HepG2 (cell line): ENCODE measurements around the gene NSF. TPM values are rescaled to one million over a fixed set of nuclear protein-coding genes. Genes with fewer than 3 reads are reported as not detected.

Experiments used
- ASH2L ChIP-seq: fragments of 300-600, 200-600 bp; sonication (generic); IDR thresholded peaks from 2 replicates; pipeline ENCODE4 v1.7.0; 2017; ENCODE audit warnings: low read depth, mild to moderate bottlenecking, moderate library complexity, mixed read lengths, low read length; ENCODE audit not compliant: insufficient read length
- CC2D1A ChIP-seq: sonication (generic); formaldehyde crosslinking; IDR thresholded peaks from 2 replicates; pipeline ENCODE4 v1.8.1; 2023; ENCODE audit warnings: mild to moderate bottlenecking, missing genetic modification reagents
- HOXA7 ChIP-seq: sonication (generic); formaldehyde crosslinking; IDR thresholded peaks from 2 replicates; pipeline ENCODE4 v1.8.1; 2022; ENCODE audit warnings: mild to moderate bottlenecking, missing genetic modification reagents, moderate library complexity
- NAIF1 ChIP-seq: sonication (generic); formaldehyde crosslinking; IDR thresholded peaks from 2 replicates; pipeline ENCODE4 v1.5.0; 2020; ENCODE audit warnings: mild to moderate bottlenecking, missing genetic modification reagents, borderline replicate concordance
- PHB2 ChIP-seq: fragments of 450-650 bp; IDR thresholded peaks from 2 replicates; pipeline ENCODE4 v1.6.1; 2018; ENCODE audit not compliant: partially characterized antibody
- POLR2G ChIP-seq: fragments of 200-400 bp; formaldehyde crosslinking; IDR thresholded peaks from 2 replicates; pipeline ENCODE4 v1.6.1; 2018; ENCODE audit warnings: mild to moderate bottlenecking, low read depth, low read length, moderate library complexity
- REL ChIP-seq: sonication (generic); formaldehyde crosslinking; conservative IDR thresholded peaks from 2 replicates; pipeline ENCODE4 v1.8.0; 2022; ENCODE audit warnings: mild to moderate bottlenecking, missing genetic modification reagents, moderate library complexity
- SRSF1 ChIP-seq: fragments of 200-400 bp; formaldehyde crosslinking; optimal IDR thresholded peaks from 2 replicates; pipeline ENCODE3; 2017; ENCODE audit warnings: mild to moderate bottlenecking, low read depth, low read length, moderate library complexity
- STAT5B ChIP-seq: sonication (generic); formaldehyde crosslinking; IDR thresholded peaks from 2 replicates; pipeline ENCODE4 v1.4.0; 2020; ENCODE audit warnings: missing genetic modification reagents
- TARDBP ChIP-seq: sonication (generic); formaldehyde crosslinking; IDR thresholded peaks from 2 replicates; pipeline ENCODE4 v1.8.0; 2022; ENCODE audit warnings: mild to moderate bottlenecking, missing genetic modification reagents
- TBX2 ChIP-seq: sonication (generic); formaldehyde crosslinking; IDR thresholded peaks from 2 replicates; pipeline ENCODE4 v1.5.0; 2020; ENCODE audit warnings: missing genetic modification reagents, mild to moderate bottlenecking, borderline replicate concordance
- ZFP36L2 ChIP-seq: sonication (generic); formaldehyde crosslinking; IDR thresholded peaks from 2 replicates; pipeline ENCODE4 v1.4.0; 2020; ENCODE audit warnings: missing genetic modification reagents
- ZNF615 ChIP-seq: sonication (generic); formaldehyde crosslinking; IDR thresholded peaks from 2 replicates; pipeline ENCODE4 v1.5.0; 2020; ENCODE audit warnings: mild to moderate bottlenecking, missing genetic modification reagents, borderline replicate concordance
- polyA plus RNA-seq, 8 experiments: library from polyadenylated mRNA; depleted of rRNA in 3 of 8; stranded (reverse) in 7 of 8; unstranded in 1 of 8; fragments of >200 nt; fragmentation: Illumina TruSeq in 4 of 8; extraction: Trizol in 4 of 8; gene quantifications; 2 replicates each; pipeline versions ENCODE4 v1.2.1 to v1.2.3, GENCODE V29; 2011 to 2016; ENCODE audit warnings: low read depth in 4 of 8, missing spikeins in 1 of 8, mixed read lengths in 1 of 8; ENCODE audit not compliant: insufficient read depth in 1 of 8
- total RNA-seq, 5 experiments: library from RNA; depleted of rRNA; stranded (reverse); fragments of >200 nt; fragmentation: Illumina TruSeq; extraction: Trizol; gene quantifications; 2 replicates each; pipeline ENCODE4 v1.2.3, GENCODE V29; 2016; ENCODE audit warnings: low read depth in 1 of 5
- TF ChIP-seq, protein P1 (sequence below): sonication (generic); formaldehyde crosslinking; conservative IDR thresholded peaks from 2 replicates; pipeline ENCODE4 v1.8.1; 2023; ENCODE audit warnings: missing genetic modification reagents
- TF ChIP-seq, protein P2 (sequence below): sonication (generic); formaldehyde crosslinking; IDR thresholded peaks from 2 replicates; pipeline ENCODE4 v1.5.1; 2020; ENCODE audit warnings: missing genetic modification reagents, mild to moderate bottlenecking, borderline replicate concordance
- TF ChIP-seq, protein P3 (sequence below): sonication (generic); formaldehyde crosslinking; IDR thresholded peaks from 2 replicates; pipeline ENCODE4 v1.4.0; 2020; ENCODE audit warnings: mild to moderate bottlenecking, missing genetic modification reagents
- TF ChIP-seq, protein P4 (sequence below): sonication (generic); formaldehyde crosslinking; IDR thresholded peaks from 2 replicates; pipeline ENCODE4 v1.4.0; 2020; ENCODE audit warnings: mild to moderate bottlenecking, missing genetic modification reagents
- TF ChIP-seq, protein P5 (sequence below): sonication (generic); formaldehyde crosslinking; IDR thresholded peaks from 2 replicates; pipeline ENCODE4 v1.4.0; 2020; ENCODE audit warnings: missing genetic modification reagents, borderline replicate concordance
- TF ChIP-seq, protein P6 (sequence below), 2 experiments: IDR thresholded peaks; 2 replicates each; pipeline ENCODE4 v1.6.1; 2011 to 2012; ENCODE audit warnings: low read length in 2 of 2, borderline replicate concordance in 1 of 2, low read depth in 1 of 2, mild to moderate bottlenecking in 1 of 2, moderate library complexity in 1 of 2

Gene NSF
- total and polyA plus RNA-seq, 2 of the 13 experiments (the other 11 are each of a cell fraction or from before 2014, with no cell fraction given) = 21.9 to 37.8 TPM

DNA sequence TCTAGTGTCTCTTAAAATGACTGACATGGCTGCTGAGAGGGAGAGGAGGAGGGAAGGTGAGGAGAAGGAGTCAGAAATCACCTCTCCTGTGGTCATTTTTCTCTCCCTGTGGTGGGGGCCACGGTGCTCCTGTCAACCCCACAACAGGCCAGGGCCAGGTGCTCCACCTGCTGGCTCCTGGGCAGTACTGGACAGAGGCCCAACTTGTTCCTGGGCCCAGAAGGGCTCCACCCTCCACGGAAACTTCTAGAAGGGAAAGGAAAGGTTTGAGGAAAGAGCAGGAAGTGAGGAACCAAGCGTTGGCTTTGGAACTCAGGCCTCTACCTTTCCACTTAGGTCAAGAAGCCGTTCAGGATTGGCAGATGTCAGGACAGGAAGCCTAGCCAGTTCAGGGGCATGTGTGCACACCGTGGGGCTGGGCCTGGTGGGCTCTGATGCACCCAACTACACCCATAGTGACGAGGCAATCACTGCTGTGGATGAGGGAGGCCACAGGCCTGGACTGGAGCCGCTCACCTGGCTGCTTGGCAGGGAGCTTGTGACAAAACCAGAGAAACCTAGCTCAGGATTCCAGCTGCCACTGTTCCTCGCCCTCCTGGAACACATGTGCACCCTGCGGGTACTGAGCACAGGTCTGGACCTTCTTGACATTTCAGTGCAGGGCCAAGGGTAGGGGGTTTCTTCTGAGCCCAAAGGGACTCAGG is 191.9 kb downstream of the NSF start (continued):
- no peak for TF ChIP-seq ZNF615
- TF ChIP-seq, protein P1, sequence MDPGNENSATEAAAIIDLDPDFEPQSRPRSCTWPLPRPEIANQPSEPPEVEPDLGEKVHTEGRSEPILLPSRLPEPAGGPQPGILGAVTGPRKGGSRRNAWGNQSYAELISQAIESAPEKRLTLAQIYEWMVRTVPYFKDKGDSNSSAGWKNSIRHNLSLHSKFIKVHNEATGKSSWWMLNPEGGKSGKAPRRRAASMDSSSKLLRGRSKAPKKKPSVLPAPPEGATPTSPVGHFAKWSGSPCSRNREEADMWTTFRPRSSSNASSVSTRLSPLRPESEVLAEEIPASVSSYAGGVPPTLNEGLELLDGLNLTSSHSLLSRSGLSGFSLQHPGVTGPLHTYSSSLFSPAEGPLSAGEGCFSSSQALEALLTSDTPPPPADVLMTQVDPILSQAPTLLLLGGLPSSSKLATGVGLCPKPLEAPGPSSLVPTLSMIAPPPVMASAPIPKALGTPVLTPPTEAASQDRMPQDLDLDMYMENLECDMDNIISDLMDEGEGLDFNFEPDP = no peak
- TF ChIP-seq HOXA7 (CRISPR knock-in tag) = no peak
- TF ChIP-seq POLR2G = no peak
- TF ChIP-seq ASH2L = no peak
- no peak for TF ChIP-seq SRSF1
- no peak for TF ChIP-seq PHB2
- TF ChIP-seq NAIF1 (CRISPR knock-in tag) = no peak
- TF ChIP-seq, protein P2, sequence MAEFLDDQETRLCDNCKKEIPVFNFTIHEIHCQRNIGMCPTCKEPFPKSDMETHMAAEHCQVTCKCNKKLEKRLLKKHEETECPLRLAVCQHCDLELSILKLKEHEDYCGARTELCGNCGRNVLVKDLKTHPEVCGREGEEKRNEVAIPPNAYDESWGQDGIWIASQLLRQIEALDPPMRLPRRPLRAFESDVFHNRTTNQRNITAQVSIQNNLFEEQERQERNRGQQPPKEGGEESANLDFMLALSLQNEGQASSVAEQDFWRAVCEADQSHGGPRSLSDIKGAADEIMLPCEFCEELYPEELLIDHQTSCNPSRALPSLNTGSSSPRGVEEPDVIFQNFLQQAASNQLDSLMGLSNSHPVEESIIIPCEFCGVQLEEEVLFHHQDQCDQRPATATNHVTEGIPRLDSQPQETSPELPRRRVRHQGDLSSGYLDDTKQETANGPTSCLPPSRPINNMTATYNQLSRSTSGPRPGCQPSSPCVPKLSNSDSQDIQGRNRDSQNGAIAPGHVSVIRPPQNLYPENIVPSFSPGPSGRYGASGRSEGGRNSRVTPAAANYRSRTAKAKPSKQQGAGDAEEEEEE (CRISPR knock-in tag) = no peak
- TF ChIP-seq TARDBP (CRISPR knock-in tag) = 0 out of 2 replicates have a peak, but pooled peaks have one; percentile 26
- TF ChIP-seq ZFP36L2 (CRISPR knock-in tag) = no peak
- TF ChIP-seq, protein P3, sequence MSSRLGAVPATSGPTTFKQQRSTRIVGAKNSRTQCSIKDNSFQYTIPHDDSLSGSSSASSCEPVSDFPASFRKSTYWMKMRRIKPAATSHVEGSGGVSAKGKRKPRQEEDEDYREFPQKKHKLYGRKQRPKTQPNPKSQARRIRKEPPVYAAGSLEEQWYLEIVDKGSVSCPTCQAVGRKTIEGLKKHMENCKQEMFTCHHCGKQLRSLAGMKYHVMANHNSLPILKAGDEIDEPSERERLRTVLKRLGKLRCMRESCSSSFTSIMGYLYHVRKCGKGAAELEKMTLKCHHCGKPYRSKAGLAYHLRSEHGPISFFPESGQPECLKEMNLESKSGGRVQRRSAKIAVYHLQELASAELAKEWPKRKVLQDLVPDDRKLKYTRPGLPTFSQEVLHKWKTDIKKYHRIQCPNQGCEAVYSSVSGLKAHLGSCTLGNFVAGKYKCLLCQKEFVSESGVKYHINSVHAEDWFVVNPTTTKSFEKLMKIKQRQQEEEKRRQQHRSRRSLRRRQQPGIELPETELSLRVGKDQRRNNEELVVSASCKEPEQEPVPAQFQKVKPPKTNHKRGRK = no peak
- TF ChIP-seq, protein P4, sequence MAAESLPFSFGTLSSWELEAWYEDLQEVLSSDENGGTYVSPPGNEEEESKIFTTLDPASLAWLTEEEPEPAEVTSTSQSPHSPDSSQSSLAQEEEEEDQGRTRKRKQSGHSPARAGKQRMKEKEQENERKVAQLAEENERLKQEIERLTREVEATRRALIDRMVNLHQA (CRISPR knock-in tag) = no peak
- no peak for TF ChIP-seq STAT5B
- TF ChIP-seq CC2D1A (CRISPR knock-in tag) = no peak
- TF ChIP-seq, protein P5, sequence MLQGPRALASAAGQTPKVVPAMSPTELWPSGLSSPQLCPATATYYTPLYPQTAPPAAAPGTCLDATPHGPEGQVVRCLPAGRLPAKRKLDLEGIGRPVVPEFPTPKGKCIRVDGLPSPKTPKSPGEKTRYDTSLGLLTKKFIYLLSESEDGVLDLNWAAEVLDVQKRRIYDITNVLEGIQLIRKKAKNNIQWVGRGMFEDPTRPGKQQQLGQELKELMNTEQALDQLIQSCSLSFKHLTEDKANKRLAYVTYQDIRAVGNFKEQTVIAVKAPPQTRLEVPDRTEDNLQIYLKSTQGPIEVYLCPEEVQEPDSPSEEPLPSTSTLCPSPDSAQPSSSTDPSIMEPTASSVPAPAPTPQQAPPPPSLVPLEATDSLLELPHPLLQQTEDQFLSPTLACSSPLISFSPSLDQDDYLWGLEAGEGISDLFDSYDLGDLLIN (CRISPR knock-in tag) = no peak
- no peak for TF ChIP-seq REL (CRISPR knock-in tag)
- TF ChIP-seq TBX2 (CRISPR knock-in tag) = no peak
- TF ChIP-seq, protein P6, sequence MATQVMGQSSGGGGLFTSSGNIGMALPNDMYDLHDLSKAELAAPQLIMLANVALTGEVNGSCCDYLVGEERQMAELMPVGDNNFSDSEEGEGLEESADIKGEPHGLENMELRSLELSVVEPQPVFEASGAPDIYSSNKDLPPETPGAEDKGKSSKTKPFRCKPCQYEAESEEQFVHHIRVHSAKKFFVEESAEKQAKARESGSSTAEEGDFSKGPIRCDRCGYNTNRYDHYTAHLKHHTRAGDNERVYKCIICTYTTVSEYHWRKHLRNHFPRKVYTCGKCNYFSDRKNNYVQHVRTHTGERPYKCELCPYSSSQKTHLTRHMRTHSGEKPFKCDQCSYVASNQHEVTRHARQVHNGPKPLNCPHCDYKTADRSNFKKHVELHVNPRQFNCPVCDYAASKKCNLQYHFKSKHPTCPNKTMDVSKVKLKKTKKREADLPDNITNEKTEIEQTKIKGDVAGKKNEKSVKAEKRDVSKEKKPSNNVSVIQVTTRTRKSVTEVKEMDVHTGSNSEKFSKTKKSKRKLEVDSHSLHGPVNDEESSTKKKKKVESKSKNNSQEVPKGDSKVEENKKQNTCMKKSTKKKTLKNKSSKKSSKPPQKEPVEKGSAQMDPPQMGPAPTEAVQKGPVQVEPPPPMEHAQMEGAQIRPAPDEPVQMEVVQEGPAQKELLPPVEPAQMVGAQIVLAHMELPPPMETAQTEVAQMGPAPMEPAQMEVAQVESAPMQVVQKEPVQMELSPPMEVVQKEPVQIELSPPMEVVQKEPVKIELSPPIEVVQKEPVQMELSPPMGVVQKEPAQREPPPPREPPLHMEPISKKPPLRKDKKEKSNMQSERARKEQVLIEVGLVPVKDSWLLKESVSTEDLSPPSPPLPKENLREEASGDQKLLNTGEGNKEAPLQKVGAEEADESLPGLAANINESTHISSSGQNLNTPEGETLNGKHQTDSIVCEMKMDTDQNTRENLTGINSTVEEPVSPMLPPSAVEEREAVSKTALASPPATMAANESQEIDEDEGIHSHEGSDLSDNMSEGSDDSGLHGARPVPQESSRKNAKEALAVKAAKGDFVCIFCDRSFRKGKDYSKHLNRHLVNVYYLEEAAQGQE (IDR thresholded peaks at IDR 0.05; ENCODE audit: borderline replicate concordance in 1 of 2, low read depth in 1 of 2, low read length in 2 of 2) = no peak
